ENCODE results near the gene HNRNPH3.
A peak's percentile ranks its signal among the peaks of the same experiment; 100 is the strongest.

HNRNPH3 gene

DNA sequence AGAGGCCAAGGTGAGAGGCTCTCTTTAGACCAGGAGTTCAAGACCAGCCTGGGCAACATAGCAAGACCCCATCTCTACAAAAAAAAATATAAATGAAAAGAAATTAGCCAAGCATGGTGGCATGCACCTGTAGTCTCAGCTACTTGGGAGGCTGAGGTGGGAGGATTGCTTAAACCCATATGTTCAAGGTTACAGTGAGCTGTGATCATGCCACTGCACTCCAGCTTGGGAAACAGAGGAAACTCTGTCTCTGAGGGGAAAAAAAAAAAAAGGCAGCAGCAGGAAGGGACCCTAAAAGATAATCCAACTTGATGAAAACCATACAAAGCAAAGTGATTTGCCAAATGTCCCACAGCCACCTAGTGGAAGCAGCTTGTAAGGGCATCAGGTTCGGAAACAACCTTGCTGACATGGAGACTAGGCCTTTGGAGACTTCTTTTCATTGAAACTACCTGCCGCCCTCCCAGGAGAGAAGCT lies 16.4 kb downstream of the HNRNPH3 start:
- Histone ChIP-seq H3K27me3 (ENCODE audit: control insufficient read depth in 1 of 2, insufficient read depth in 2 of 2, low read length in 2 of 2) (no peaks in the 10 kb centered on the region), H3K9ac (ENCODE audit: low read length in 2 of 2) (peak overlapping the region in 1 of 2 donors; percentile 21), H3K27ac (ENCODE audit: low read length) (no peak overlapping the region), H3K4me1 (ENCODE audit: control insufficient read depth, insufficient read depth, low read length) (no peaks in the 10 kb centered on the region), H3K36me3 (ENCODE audit: control insufficient read depth in 2 of 2, insufficient read depth in 2 of 2, low read length in 2 of 2) (peaks cover 14 to 16% of the 10 kb centered on the region in 2 donors), H3K9me3 (ENCODE audit: control insufficient read depth in 2 of 2, low read length in 2 of 2) (no peaks in the 10 kb centered on the region), H3K4me3 (ENCODE audit: low read length in 2 of 2) (no peak overlapping the region)

DNA sequence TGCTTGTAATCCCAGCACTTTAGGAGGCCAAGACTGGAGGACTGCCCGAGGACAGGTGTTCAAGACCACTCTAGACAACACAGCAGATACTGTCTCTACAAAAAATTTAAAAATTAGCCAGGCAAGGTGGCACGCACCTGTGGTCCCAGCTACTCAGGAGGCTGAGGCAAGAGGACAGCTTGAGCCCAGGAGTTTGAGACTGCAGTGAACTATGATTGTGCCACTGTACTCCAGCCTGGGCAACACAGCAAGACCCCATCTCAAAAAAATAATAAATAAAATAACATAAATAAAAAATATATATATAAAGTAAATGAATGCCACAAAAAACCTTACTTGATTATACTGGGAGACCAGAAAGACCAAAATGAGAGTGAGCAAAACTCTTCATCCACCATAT lies 21.7 kb downstream of the HNRNPH3 start:
- Histone ChIP-seq H3K4me3 (ENCODE audit: low read length in 2 of 2) (no peak overlapping the region), H3K36me3 (ENCODE audit: control insufficient read depth in 2 of 2, insufficient read depth in 2 of 2, low read length in 2 of 2) (peaks cover 12 to 17% of the 10 kb centered on the region in 2 donors), H3K27me3 (ENCODE audit: control insufficient read depth in 1 of 2, insufficient read depth in 2 of 2, low read length in 2 of 2) (no peaks in the 10 kb centered on the region), H3K9ac (ENCODE audit: low read length in 2 of 2) (no peak overlapping the region), H3K9me3 (ENCODE audit: control insufficient read depth in 2 of 2, low read length in 2 of 2) (no peaks in the 10 kb centered on the region), H3K4me1 (ENCODE audit: control insufficient read depth, insufficient read depth, low read length) (no peaks in the 10 kb centered on the region), H3K27ac (ENCODE audit: low read length) (no peak overlapping the region)

DNA sequence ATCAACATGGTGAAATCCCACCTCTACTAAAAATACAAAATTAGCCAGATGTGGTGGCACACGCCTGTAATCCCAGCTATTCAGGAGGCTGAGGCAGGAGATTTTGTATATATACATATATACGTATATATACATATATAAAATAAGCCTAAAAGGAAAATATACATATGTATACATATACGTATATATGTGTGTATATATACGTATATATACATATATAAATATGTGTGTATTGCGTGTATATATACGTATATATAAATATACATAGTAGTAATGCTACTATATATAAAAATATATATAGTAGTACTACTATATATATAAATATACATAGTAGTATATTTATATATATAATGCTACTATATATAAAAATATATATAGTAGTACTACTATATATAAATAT lies 27.3 kb downstream of the HNRNPH3 start:
- Histone ChIP-seq H3K27ac (ENCODE audit: low read length) (no peak overlapping the region), H3K9me3 (ENCODE audit: control insufficient read depth in 2 of 2, low read length in 2 of 2) (no peaks in the 10 kb centered on the region), H3K4me3 (ENCODE audit: low read length in 2 of 2) (no peak overlapping the region), H3K9ac (ENCODE audit: low read length in 2 of 2) (no peak overlapping the region), H3K27me3 (ENCODE audit: control insufficient read depth in 1 of 2, insufficient read depth in 2 of 2, low read length in 2 of 2) (no peaks in the 10 kb centered on the region), H3K36me3 (ENCODE audit: control insufficient read depth in 2 of 2, insufficient read depth in 2 of 2, low read length in 2 of 2) (peaks cover 17 to 30% of the 10 kb centered on the region in 2 donors), H3K4me1 (ENCODE audit: control insufficient read depth, insufficient read depth, low read length) (no peaks in the 10 kb centered on the region)

DNA sequence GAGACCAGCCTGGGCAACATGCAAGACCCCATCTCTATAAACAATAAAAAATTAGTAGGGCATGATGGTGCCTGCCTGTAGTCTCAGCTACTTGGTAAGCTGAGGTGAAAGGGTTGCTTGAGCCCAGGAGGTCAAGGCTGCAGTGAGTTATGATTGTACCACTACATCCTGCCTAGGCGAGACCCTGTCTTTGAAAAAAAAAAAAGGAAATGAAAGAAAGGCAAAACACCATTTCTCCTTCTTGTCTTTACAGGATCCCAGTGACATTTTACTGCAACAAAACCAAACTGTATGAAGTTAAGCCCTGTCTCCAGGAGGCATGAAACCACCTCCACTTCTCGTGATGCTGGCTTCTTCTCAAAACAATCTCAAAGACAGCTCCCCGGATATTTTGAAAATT lies 30.7 kb downstream of the HNRNPH3 start:
- H3K27ac ChIP-seq (ENCODE audit: low read length) = no peak overlapping the region
- no peaks in the 10 kb centered on the region for H3K27me3 ChIP-seq (ENCODE audit: control insufficient read depth in 1 of 2, insufficient read depth in 2 of 2, low read length in 2 of 2)
- H3K4me1 ChIP-seq (ENCODE audit: control insufficient read depth, insufficient read depth, low read length) = no peaks in the 10 kb centered on the region
- H3K36me3 ChIP-seq (ENCODE audit: control insufficient read depth in 2 of 2, insufficient read depth in 2 of 2, low read length in 2 of 2) = peaks cover 22 to 26% of the 10 kb centered on the region in 2 donors
- H3K4me3 ChIP-seq (ENCODE audit: low read length in 2 of 2) = no peak overlapping the region
- H3K9ac ChIP-seq (ENCODE audit: low read length in 2 of 2) = no peak overlapping the region
- H3K9me3 ChIP-seq (ENCODE audit: control insufficient read depth in 2 of 2, low read length in 2 of 2) = no peaks in the 10 kb centered on the region

DNA sequence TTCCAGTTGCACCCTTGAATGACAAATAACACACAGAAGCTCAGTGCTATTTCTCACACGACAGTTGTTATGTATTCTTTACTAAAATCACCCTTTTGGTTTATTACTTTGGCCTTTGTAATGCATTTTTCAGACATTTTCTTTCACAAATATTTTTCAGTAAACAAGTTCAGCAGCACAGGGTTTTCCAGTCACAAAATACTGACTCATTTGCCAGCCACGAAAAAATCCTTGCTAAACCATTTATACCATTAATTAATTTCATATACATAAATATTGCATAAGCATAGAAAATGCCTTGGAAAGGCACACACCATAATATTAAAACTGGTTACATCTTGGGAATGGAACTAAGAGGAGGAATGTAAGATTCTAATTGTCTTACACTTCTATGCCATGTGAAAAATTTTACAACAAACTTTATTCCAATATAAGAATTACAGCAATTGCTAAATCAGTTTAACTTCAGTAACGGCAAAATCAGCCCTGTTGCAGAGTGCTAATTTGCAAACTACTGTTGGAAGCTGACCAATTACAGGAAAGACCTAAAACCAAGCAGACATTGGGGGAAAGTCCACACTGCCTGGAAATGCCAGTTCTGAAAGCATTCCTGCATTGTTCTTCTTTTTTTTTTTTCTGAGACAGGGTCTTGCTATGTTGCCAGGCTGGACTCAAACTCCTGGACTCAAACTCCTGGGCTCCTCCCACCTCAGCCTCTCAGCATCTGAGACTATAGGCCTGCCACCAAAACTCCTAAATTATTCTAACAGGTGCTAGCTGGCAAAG lies 32.4 kb downstream of the HNRNPH3 start:
- Histone ChIP-seq H3K27ac (ENCODE audit: low read length) (no peak overlapping the region), H3K9ac (ENCODE audit: low read length in 2 of 2) (no peak overlapping the region), H3K27me3 (ENCODE audit: control insufficient read depth in 1 of 2, insufficient read depth in 2 of 2, low read length in 2 of 2) (no peaks in the 10 kb centered on the region), H3K4me3 (ENCODE audit: low read length in 2 of 2) (no peak overlapping the region), H3K4me1 (ENCODE audit: control insufficient read depth, insufficient read depth, low read length) (no peaks in the 10 kb centered on the region), H3K9me3 (ENCODE audit: control insufficient read depth in 2 of 2, low read length in 2 of 2) (no peaks in the 10 kb centered on the region), H3K36me3 (ENCODE audit: control insufficient read depth in 2 of 2, insufficient read depth in 2 of 2, low read length in 2 of 2) (peaks cover 19 to 20% of the 10 kb centered on the region in 2 donors)

DNA sequence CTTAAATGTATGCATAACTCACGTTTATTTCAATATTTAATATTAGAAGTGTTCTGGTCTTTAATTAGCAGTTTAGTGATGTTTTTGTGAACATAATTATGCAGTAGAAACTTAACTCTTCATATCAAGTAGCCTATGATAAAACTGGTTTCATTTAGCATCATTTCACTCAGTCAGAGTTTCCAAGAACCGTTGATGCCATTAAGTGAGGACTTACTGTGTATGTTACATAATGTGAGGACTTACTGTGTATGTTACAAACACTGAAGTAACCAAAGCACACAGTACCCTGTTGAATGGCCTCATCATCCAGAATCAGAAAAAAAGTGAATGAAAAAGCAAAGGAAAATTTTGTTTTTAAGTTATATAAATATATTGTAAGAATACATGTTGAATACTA lies 33.7 kb downstream of the HNRNPH3 start:
- Histone ChIP-seq H3K36me3 (ENCODE audit: control insufficient read depth in 2 of 2, insufficient read depth in 2 of 2, low read length in 2 of 2) (peaks cover 20 to 23% of the 10 kb centered on the region in 2 donors), H3K27ac (ENCODE audit: low read length) (no peak overlapping the region), H3K9ac (ENCODE audit: low read length in 2 of 2) (no peak overlapping the region), H3K9me3 (ENCODE audit: control insufficient read depth in 2 of 2, low read length in 2 of 2) (no peaks in the 10 kb centered on the region), H3K27me3 (ENCODE audit: control insufficient read depth in 1 of 2, insufficient read depth in 2 of 2, low read length in 2 of 2) (no peaks in the 10 kb centered on the region), H3K4me3 (ENCODE audit: low read length in 2 of 2) (no peak overlapping the region), H3K4me1 (ENCODE audit: control insufficient read depth, insufficient read depth, low read length) (no peaks in the 10 kb centered on the region)

DNA sequence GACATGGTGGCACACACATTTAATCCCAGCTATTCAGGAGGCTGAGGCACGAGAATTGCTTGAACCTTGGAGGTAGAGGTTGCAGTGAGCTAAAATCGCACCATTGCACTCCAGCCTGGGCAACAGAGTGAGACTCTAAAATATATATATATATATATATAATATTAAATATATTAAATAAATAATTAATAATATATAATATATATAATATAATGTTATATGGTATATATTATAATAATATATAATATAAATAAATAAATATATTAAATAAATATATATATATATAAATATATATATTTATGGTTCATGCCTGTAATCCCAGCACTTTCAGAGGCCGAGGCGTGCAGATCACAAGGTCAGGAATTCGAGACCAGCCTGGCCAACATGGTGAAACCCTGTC lies 34.7 kb downstream of the HNRNPH3 start:
- H3K27ac ChIP-seq (ENCODE audit: low read length) = no peak overlapping the region
- no peaks in the 10 kb centered on the region for H3K9me3 ChIP-seq (ENCODE audit: control insufficient read depth in 2 of 2, low read length in 2 of 2)
- no peaks in the 10 kb centered on the region for H3K27me3 ChIP-seq (ENCODE audit: control insufficient read depth in 1 of 2, insufficient read depth in 2 of 2, low read length in 2 of 2)
- no peaks in the 10 kb centered on the region for H3K4me1 ChIP-seq (ENCODE audit: control insufficient read depth, insufficient read depth, low read length)
- peaks cover 21 to 22% of the 10 kb centered on the region in 2 donors for H3K36me3 ChIP-seq (ENCODE audit: control insufficient read depth in 2 of 2, insufficient read depth in 2 of 2, low read length in 2 of 2)
- H3K4me3 ChIP-seq (ENCODE audit: low read length in 2 of 2) = no peak overlapping the region
- H3K9ac ChIP-seq (ENCODE audit: low read length in 2 of 2) = no peak overlapping the region

DNA sequence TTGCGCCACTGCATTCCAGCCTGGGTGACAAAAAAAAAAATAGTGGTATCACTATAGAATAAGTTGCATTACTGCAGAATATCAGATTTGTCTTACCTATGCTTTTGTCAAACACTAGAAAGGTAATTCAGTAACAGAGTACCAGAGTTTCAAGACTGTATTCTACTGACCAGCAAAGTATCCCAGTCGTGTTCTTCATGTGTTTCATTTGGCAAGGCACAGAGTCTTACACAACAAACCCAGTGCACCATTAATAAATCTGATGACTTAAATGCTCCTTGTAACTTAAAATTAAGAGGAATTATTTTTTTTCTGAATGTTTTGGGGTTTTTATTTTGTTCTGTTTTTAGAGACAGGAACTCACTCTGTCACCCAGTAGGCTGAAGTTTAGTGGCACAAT lies 35.3 kb downstream of the HNRNPH3 start:
- Histone ChIP-seq H3K27me3 (ENCODE audit: control insufficient read depth in 1 of 2, insufficient read depth in 2 of 2, low read length in 2 of 2) (no peaks in the 10 kb centered on the region), H3K9me3 (ENCODE audit: control insufficient read depth in 2 of 2, low read length in 2 of 2) (no peaks in the 10 kb centered on the region), H3K27ac (ENCODE audit: low read length) (no peak overlapping the region), H3K4me1 (ENCODE audit: control insufficient read depth, insufficient read depth, low read length) (no peaks in the 10 kb centered on the region), H3K36me3 (ENCODE audit: control insufficient read depth in 2 of 2, insufficient read depth in 2 of 2, low read length in 2 of 2) (peaks cover 21 to 24% of the 10 kb centered on the region in 2 donors), H3K4me3 (ENCODE audit: low read length in 2 of 2) (no peak overlapping the region), H3K9ac (ENCODE audit: low read length in 2 of 2) (no peak overlapping the region)

DNA sequence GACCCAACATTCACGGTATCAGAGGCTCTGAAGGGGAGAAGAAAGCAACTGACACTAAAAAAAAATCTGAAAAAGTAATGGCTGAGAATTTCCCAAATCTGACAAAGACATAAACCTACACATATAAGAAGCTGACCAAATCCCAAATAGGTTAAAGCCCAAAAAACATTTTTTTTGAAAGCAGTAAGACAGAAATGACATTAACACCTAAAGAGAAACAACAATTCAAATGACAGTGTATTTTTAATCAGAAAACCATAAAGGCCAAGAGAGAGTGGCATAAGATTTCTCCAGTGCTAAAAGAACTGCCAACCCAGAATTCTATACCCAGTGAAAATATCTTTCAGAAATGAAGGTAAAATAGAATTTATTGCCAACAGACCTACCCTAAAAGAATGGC lies 39.7 kb downstream of the HNRNPH3 start:
- no peak overlapping the region for H3K27ac ChIP-seq (ENCODE audit: low read length)
- H3K4me1 ChIP-seq (ENCODE audit: control insufficient read depth, insufficient read depth, low read length) = no peaks in the 10 kb centered on the region
- peaks cover 15 to 18% of the 10 kb centered on the region in 2 donors for H3K36me3 ChIP-seq (ENCODE audit: control insufficient read depth in 2 of 2, insufficient read depth in 2 of 2, low read length in 2 of 2)
- no peak overlapping the region for H3K4me3 ChIP-seq (ENCODE audit: low read length in 2 of 2)
- peaks cover 0 to 5% of the 10 kb centered on the region in 2 donors for H3K9me3 ChIP-seq (ENCODE audit: control insufficient read depth in 2 of 2, low read length in 2 of 2)
- no peak overlapping the region for H3K9ac ChIP-seq (ENCODE audit: low read length in 2 of 2)
- no peaks in the 10 kb centered on the region for H3K27me3 ChIP-seq (ENCODE audit: control insufficient read depth in 1 of 2, insufficient read depth in 2 of 2, low read length in 2 of 2)

DNA sequence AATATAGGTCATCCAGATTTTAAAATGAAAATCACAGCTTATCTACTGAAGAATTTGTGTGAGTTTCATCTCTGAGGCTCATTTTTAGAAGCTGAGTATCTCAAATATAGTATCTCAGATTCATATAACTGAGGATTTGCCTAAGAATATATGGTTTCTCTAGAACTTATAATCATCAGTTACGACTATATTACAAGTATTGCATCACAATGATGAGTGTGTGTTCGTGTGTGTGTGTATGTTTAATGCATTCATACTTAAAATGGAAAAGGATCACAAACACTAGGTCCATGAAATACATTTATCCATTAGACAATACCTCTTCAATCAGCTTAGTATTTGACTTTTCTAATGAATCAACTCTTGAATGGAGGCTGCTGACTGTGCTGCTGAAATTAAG lies 53.9 kb downstream of the HNRNPH3 start:
- Histone ChIP-seq H3K27ac (ENCODE audit: low read length) (no peak overlapping the region), H3K27me3 (ENCODE audit: control insufficient read depth in 1 of 2, insufficient read depth in 2 of 2, low read length in 2 of 2) (no peaks in the 10 kb centered on the region), H3K36me3 (ENCODE audit: control insufficient read depth in 2 of 2, insufficient read depth in 2 of 2, low read length in 2 of 2) (peaks cover 16 to 34% of the 10 kb centered on the region in 2 donors), H3K9me3 (ENCODE audit: control insufficient read depth in 2 of 2, low read length in 2 of 2) (no peaks in the 10 kb centered on the region), H3K4me1 (ENCODE audit: control insufficient read depth, insufficient read depth, low read length) (no peaks in the 10 kb centered on the region), H3K9ac (ENCODE audit: low read length in 2 of 2) (no peak overlapping the region), H3K4me3 (ENCODE audit: low read length in 2 of 2) (no peak overlapping the region)

Data from stomach smooth muscle (tissue), 2 donors.